ENCODE results near the gene AFAP1.

The AFAP1 gene

GRCh38 chr4:7912826-7913225, 26.8 kb downstream of the AFAP1 start:
- no peak for DNase-seq

GRCh38 chr4:7910952-7911578, 28.6 kb downstream of the AFAP1 start:
- DNase-seq: no peak

GRCh38 chr4:7910263-7910896, 29.3 kb downstream of the AFAP1 start:
- no peak for DNase-seq

GRCh38 chr4:7909463-7910262, 30.0 kb downstream of the AFAP1 start:
- no peak for DNase-seq

GRCh38 chr4:7908668-7909067, 31.0 kb downstream of the AFAP1 start:
- DNase-seq: no peak

GRCh38 chr4:7907142-7907541, 32.5 kb downstream of the AFAP1 start:
- no peak for DNase-seq

- no peak for DNase-seq
Measured at GRCh38 chr4:7906171-7906701, 33.4 kb downstream of the AFAP1 start.

GRCh38 chr4:7904952-7905915, 34.4 kb downstream of the AFAP1 start:
- DNase-seq: no peak

- no peak for DNase-seq
Measured at GRCh38 chr4:7903791-7904516, 35.7 kb downstream of the AFAP1 start.

- no peak for DNase-seq
Measured at GRCh38 chr4:7902826-7903225, 36.8 kb downstream of the AFAP1 start.

- DNase-seq: no peak
Measured at GRCh38 chr4:7902101-7902553, 37.5 kb downstream of the AFAP1 start.

- no peak for DNase-seq
Measured at GRCh38 chr4:7901311-7901885, 38.3 kb downstream of the AFAP1 start.

GRCh38 chr4:7900334-7900909, 39.2 kb downstream of the AFAP1 start:
- no peak for DNase-seq

- DNase-seq: no peak
Measured at GRCh38 chr4:7899184-7899869, 40.3 kb downstream of the AFAP1 start.

- no peak for DNase-seq
Measured at GRCh38 chr4:7898385-7898784, 41.3 kb downstream of the AFAP1 start.

- DNase-seq: no peak
Measured at GRCh38 chr4:7897811-7898210, 41.9 kb downstream of the AFAP1 start.

GRCh38 chr4:7894677-7895181, 44.9 kb downstream of the AFAP1 start:
- DNase-seq: no peak

- DNase-seq: no peak
Measured at GRCh38 chr4:7894098-7894676, 45.5 kb downstream of the AFAP1 start.

- DNase-seq: no peak
Measured at GRCh38 chr4:7893539-7893938, 46.1 kb downstream of the AFAP1 start.

All from right kidney (tissue), 1 donor.